Neutrophil (primary cell): ENCODE results near the gene RSRP1.

Experiments
- H3K27ac ChIP-seq: fragments of 200-600 bp; sonication (generic); 2 replicates; pipeline ENCODE4 v1.5.1; 2016; ENCODE audit warnings: mild to moderate bottlenecking, moderate library complexity
- H3K27me3 ChIP-seq: fragments of 200-600 bp; sonication (generic); 2 replicates; pipeline ENCODE4 v1.6.0; 2016; ENCODE audit warnings: mild to moderate bottlenecking
- H3K36me3 ChIP-seq: fragments of 200-600 bp; sonication (generic); 2 replicates; pipeline ENCODE4 v1.5.1; 2017
- H3K4me1 ChIP-seq, 2 experiments: fragments of 200-600 bp in 1 of 2; sonication (generic) in 1 of 2; 1 replicate in 1 of 2; 2 replicates in 1 of 2; pipeline versions ENCODE4 v1.5.1 to v1.6.1; 2013 to 2016; ENCODE audit warnings: low read depth in 1 of 2, low read length in 1 of 2, mild to moderate bottlenecking in 1 of 2, moderate library complexity in 1 of 2; ENCODE audit not compliant: control insufficient read depth in 1 of 2, insufficient read depth in 1 of 2
- H3K4me3 ChIP-seq, 2 experiments: fragments of 200-600 bp in 1 of 2; sonication (generic) in 1 of 2; 1 replicate in 1 of 2; 2 replicates in 1 of 2; pipeline ENCODE4 v1.5.1; 2013 to 2016; ENCODE audit warnings: low read depth in 1 of 2, low read length in 1 of 2, mild to moderate bottlenecking in 1 of 2, moderate library complexity in 1 of 2
- H3K9me3 ChIP-seq: fragments of 200-600 bp; sonication (generic); 2 replicates; pipeline ENCODE4 v1.5.1; 2016
- TF ChIP-seq, protein P1 (sequence below): fragments of 200-600 bp; sonication (generic); IDR thresholded peaks from 2 replicates; pipeline ENCODE4 v1.5.1; 2016; ENCODE audit warnings: antibody characterized with exemption

Gene RSRP1

DNA sequence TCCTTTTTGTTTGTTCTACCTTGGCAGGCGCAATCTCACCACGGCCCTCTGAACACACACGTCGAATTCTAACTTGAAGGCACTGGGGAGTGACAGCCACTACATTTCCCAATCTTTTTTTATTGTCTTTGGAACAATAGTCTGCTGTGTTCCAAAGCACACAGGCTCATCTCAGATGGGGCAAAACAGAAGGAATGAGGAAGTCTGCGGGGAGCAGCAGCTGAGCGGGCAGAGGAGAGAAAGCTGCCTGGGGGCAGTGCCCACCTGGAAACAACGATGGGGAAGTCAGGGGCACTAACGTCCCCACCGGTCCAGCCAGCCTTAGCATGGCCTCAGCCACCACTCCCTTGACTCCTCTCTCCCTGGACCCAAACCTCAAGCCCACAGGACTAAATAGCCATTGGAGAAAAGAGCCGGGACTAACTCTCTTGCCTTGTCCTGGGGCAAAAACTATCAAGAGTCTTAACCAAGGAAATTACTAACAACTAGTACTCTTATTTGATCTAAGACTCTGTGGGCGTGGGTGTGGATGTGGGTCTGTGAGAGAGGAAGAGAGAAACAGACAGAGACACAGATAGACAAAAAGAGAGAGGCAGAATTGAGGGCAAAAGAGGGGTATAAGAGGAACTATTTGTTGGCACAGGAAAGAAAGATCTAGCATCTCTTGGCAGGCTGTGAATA is 49.1 kb downstream of the RSRP1 start:
- no peak overlapping the region for H3K27ac ChIP-seq
- H3K4me1 ChIP-seq = no peaks in the 10 kb centered on the region
- H3K4me3 ChIP-seq = no peak overlapping the region
- TF ChIP-seq, protein P1, sequence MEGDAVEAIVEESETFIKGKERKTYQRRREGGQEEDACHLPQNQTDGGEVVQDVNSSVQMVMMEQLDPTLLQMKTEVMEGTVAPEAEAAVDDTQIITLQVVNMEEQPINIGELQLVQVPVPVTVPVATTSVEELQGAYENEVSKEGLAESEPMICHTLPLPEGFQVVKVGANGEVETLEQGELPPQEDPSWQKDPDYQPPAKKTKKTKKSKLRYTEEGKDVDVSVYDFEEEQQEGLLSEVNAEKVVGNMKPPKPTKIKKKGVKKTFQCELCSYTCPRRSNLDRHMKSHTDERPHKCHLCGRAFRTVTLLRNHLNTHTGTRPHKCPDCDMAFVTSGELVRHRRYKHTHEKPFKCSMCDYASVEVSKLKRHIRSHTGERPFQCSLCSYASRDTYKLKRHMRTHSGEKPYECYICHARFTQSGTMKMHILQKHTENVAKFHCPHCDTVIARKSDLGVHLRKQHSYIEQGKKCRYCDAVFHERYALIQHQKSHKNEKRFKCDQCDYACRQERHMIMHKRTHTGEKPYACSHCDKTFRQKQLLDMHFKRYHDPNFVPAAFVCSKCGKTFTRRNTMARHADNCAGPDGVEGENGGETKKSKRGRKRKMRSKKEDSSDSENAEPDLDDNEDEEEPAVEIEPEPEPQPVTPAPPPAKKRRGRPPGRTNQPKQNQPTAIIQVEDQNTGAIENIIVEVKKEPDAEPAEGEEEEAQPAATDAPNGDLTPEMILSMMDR = no peak
- no peaks in the 10 kb centered on the region for H3K36me3 ChIP-seq
- no peaks in the 10 kb centered on the region for H3K27me3 ChIP-seq
- H3K9me3 ChIP-seq = no peaks in the 10 kb centered on the region

DNA sequence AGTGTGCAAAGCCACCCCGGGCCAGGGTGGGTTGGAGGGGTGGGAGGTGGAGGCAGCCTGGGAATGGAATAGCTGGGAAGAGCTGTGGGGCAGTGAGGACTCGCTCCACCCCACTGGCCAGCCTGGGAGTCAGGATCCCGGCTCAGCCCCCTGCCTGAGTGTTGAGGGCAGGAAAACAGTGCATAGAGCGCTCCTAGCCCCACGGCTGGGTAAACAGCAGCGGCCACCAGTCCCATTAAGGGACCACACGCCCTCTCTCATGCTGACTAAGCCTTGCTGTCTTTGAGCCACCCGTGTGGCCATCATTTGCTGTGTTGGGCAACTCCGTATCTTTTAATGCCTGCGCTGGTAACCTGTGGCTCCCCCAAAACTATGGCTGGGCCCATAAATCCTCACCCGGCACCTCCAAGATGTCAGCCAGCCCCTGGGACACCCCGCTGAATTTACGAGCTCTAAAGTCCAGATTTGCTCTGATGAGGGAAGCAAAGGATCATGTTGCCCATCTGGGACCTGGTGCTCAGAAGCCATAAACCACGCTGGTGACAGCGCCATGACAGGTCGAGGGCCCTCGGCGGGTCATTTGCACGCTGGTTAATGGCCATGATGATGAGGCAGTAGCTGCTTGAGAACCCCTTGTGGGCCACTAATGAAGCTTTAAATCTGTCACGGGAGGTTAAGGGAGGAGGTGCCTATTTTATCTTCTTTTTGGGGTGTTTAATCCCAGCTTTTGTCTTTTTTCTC is 49.8 kb downstream of the RSRP1 start:
- Histone ChIP-seq H3K27ac (no peak overlapping the region), H3K36me3 (no peaks in the 10 kb centered on the region), H3K4me1 (no peaks in the 10 kb centered on the region), H3K27me3 (no peaks in the 10 kb centered on the region), H3K9me3 (no peaks in the 10 kb centered on the region), H3K4me3 (no peak overlapping the region)
- TF ChIP-seq, protein P1 = no peak

DNA sequence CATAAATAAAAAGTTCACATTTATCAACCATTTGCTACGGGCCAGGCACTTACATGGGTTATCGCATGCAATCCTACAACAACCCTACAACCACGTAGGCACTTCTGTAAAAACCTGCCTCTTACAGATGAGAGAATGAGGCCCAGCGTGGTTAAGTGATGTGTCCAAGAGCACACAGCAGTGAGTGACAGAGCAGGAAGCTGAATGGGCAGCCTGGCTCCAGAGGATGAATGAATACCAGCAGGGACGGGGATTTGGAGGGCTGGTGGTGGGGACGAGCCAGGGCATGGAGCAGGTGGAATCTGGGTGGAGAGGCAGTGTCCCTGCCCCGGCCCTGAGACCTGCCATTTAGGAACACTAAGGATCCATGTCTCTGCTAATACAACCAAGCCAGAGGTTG is 50.4 kb downstream of the RSRP1 start:
- Histone ChIP-seq H3K27me3 (no peaks in the 10 kb centered on the region), H3K4me1 (no peaks in the 10 kb centered on the region), H3K27ac (no peak overlapping the region), H3K9me3 (no peaks in the 10 kb centered on the region), H3K36me3 (no peaks in the 10 kb centered on the region), H3K4me3 (no peak overlapping the region)
- TF ChIP-seq, protein P1 = no peak

DNA sequence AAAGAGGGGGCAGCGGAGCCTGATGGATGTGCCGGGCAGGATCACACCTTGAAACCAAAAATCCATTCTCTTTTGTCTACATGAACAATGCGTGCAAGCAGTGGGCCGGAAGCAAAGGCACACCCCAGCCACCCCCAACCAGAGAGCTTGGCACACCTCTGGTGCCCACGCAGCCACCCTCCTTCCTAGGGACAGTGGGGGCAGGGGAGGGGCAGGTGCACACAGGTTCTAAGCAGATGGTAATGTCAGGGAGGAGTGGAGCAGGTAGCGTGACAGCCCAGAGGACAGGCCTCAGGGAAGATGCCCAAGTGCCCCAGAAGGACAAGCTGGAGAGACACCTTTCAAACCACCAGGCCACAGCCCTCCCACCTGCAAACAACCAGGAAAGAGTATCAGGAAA is 51.4 kb downstream of the RSRP1 start:
- TF ChIP-seq, protein P1 = no peak
- H3K36me3 ChIP-seq = no peaks in the 10 kb centered on the region
- H3K27ac ChIP-seq = no peak overlapping the region
- no peak overlapping the region for H3K4me3 ChIP-seq
- no peaks in the 10 kb centered on the region for H3K27me3 ChIP-seq
- H3K9me3 ChIP-seq = no peaks in the 10 kb centered on the region
- no peaks in the 10 kb centered on the region for H3K4me1 ChIP-seq

DNA sequence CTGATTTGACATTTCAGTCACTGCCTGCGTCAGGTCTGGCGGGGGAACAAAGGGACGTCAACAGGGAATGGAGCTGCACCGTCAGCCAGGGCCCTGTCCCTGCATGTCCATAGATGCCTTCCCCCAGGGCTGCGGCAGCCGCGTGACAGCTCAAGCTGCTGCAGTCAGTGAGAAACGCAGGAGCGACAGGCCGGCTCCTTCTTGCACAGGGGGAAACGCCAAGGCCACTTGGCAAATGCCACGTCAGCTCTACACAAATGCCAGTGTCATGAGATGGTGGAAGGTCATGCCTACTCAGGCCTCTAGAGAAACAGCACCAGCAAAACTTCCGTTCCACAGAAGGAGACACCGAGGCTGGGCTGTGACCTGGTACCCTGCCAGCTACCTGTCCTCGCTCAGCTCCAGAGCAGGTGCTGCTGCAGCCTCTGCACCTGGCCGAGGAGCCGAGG is 52.7 kb downstream of the RSRP1 start:
- H3K4me3 ChIP-seq = no peak overlapping the region
- no peaks in the 10 kb centered on the region for H3K27me3 ChIP-seq
- H3K9me3 ChIP-seq = no peaks in the 10 kb centered on the region
- H3K36me3 ChIP-seq = no peaks in the 10 kb centered on the region
- H3K4me1 ChIP-seq = no peaks in the 10 kb centered on the region
- TF ChIP-seq, protein P1 = no peak
- no peak overlapping the region for H3K27ac ChIP-seq
